ENCODE measurements around the gene TAF4.
"Not testable (repeated sequence)": the region's sequence is repeated elsewhere in the genome, so short reads cannot be mapped to it uniquely, and the experiment has no call there.

Gene TAF4

DNA sequence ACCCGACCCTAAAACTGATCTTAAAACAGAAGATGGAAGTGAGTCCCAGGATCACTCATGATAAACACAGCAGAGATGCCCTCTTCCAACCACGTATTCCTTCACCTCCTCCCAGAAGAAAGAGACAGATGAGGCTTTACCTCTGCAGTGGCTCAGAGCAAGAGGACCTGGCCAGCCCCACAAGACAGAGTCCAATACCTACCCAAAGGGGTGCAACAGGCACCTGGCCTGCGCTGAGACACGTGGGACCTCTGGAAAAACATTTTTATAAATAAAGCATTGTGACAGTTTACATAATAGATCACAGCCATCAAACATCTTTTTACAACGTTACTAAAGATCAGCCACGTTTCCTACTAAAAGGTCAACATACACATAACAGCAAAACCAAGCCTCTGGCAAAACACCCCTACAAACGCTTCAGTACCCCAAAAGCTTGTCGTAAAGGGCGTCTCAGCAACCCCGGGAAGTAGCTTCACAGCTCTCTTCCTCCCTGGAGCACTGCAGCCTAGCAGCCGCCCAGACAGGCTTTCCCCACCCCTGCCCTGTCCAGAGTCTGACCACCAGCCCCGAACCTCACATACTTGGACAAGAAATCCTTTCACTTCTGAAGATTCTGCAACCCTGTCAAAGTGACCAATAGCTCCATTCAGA lies 2.9 kb downstream of the TAF4 start:
- no peak for TF ChIP-seq POLR2A (IDR thresholded peaks at IDR 0.05; ENCODE audit: low read depth, low read length)
- no peak for TF ChIP-seq TAF1 (IDR thresholded peaks at IDR 0.05; ENCODE audit: borderline replicate concordance, low read depth, low read length)
- TF ChIP-seq POLR2AphosphoS5 (IDR thresholded peaks at IDR 0.05; ENCODE audit: low read depth, low read length) = no peak
- DNase-seq (ENCODE audit: insufficient read length) (no peak), FAIRE-seq (no peak)

DNA sequence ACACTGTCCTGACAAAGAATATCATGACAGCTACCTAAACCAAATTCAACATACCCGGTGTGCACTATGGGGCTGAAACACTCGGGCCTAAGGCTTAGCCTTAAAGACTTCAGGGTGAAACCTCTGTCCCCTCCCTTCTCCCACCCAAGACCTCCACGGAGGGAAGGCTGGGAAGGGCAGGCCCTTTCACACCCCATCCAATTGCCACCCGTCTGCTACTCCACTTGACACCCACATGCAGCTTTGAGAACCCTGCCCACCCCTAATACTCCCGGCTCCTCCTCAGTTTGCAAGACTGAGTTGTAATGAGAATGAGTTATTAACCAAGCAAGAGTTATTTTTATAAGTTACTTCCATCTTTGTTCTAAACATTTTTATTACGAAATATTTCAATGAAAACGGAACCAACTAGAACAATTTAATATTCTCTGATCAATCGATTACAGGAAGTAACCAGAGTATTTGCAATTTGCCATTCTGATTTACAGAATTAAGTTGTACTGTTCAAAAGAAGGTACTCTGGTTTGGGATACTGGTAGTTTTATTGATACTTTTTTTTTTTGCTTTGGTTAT lies 3.7 kb downstream of the TAF4 start:
- DNase-seq (ENCODE audit: insufficient read length) = no peak
- no peak for FAIRE-seq
- TF ChIP-seq POLR2A (IDR thresholded peaks at IDR 0.05; ENCODE audit: low read depth, low read length) = no peak
- TF ChIP-seq TAF1 (IDR thresholded peaks at IDR 0.05; ENCODE audit: borderline replicate concordance, low read depth, low read length) = no peak
- TF ChIP-seq POLR2AphosphoS5 (IDR thresholded peaks at IDR 0.05; ENCODE audit: low read depth, low read length) = no peak

DNA sequence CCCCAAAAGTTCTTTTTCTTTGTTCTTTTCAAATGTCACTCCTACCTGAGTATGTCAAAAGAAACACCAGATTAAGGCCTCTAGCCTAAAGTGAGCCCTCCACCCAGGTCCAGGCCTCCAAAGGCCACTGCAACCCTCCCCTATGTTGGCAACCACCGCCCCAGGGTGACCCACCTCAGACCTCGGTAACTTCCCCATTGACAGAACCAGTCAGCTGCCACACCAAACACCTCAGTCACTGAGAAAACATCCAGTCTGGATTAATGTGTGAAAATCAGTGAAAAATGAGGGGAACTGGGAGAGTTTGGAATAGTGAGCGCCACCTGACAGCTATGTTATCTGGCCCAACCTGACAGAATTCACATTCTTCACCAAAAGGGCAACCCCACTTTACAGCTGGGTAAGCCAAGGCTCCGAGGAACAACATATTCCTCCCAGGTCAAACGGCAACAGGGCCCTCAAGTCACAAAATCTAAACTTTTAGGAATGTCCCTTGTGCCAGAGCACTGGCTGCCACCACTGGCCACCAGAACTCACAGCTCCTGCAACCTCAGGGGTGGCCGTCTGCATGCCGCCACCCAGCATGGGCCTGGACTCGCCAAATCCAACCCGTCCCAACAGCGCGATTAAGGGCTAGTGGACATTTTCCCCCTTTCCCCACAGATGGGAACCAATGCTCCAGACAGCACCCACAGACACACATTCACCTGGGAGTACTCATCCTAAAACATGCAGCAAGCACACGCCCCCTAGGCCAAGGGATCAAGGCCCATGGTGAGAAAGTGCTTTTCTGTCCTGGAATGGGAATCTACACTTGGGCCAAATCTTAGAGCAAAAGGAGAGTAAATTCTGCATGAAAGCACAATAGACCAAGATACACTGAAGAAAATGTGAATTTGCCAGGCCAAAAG lies 4.8 kb downstream of the TAF4 start:
- DNase-seq (ENCODE audit: insufficient read length) (no peak), FAIRE-seq (no peak)
- TF ChIP-seq TAF1 (IDR thresholded peaks at IDR 0.05; ENCODE audit: borderline replicate concordance, low read depth, low read length) (no peak), POLR2AphosphoS5 (IDR thresholded peaks at IDR 0.05; ENCODE audit: low read depth, low read length) (no peak), POLR2A (IDR thresholded peaks at IDR 0.05; ENCODE audit: low read depth, low read length) (no peak)

DNA sequence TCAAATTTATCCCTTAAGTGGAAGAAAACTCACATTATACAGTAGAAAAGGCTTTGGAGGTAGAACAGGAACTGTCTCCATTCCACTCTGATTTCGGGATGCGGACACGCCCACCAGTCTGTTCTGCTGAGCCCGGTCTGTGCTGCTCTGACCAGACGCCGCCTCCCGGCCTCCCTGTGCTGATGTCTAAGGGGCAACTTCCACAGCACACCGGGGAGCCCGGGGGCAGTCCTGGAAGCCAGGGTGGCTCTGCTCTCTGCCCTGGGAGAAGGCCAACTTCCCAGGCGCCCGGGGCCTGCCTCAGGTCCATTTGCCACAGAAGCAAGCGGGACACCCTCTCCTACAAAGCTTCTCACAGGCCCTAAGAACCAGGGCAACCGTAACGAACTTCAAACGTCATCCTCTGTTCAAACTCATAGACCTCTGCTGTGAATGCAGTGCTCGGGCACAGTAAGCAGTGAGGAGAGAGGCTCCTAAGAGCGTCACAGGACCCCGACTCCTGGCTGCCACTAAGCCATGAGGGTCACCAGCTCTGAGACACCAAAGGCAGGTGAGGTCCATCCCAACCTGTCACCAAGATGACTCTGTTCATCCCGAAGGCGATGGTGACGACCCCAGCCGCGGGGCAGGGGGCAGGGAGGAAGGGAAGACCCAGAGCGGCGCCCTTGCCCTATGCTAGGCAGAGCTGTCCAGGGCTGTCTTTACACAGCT lies 5.6 kb downstream of the TAF4 start:
- DNase-seq (ENCODE audit: insufficient read length) (no peak), FAIRE-seq (no peak)
- no peak for TF ChIP-seq TAF1 (IDR thresholded peaks at IDR 0.05; ENCODE audit: borderline replicate concordance, low read depth, low read length)
- no peak for TF ChIP-seq POLR2AphosphoS5 (IDR thresholded peaks at IDR 0.05; ENCODE audit: low read depth, low read length)
- no peak for TF ChIP-seq POLR2A (IDR thresholded peaks at IDR 0.05; ENCODE audit: low read depth, low read length)

DNA sequence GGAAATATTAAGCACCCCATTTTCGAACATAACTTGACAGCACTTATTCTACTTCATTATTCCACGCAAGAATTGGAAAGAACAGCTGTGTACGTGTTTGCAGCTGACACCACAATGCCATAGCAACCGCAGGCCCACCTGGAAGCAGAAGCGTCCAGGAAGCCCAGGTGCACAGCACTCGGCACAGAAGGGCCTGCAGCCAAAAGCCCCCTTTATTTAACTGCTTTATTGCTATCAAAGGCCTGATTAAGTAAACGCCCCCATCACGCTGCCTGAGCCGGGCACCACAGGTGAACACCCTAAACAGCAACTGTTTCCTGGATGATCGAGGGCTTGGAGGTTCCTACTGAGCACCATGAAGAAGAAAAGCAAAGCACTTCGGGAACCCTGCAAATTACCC lies 6.3 kb downstream of the TAF4 start:
- DNase-seq (ENCODE audit: insufficient read length) (no peak), FAIRE-seq (no peak)
- TF ChIP-seq POLR2AphosphoS5 (IDR thresholded peaks at IDR 0.05; ENCODE audit: low read depth, low read length) (no peak), POLR2A (IDR thresholded peaks at IDR 0.05; ENCODE audit: low read depth, low read length) (no peak), TAF1 (IDR thresholded peaks at IDR 0.05; ENCODE audit: borderline replicate concordance, low read depth, low read length) (no peak)

DNA sequence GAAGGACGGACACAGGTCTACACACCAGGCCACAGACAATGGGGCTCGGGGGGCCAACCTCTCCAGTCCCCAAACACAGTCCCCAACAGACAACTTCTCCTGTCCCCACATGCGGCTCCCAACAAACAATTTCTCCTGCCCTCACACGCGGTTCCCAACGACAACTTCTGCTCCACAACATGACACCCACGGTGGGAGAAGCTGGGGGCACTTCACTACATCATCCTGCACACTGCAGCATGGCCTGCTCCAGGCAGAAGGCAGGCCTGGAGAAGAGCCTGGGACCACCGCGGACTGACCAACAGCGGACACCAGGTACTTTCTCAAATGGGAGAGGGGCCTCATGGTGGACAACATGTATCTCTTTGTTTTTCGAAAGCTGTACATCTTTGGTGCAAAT lies 6.7 kb downstream of the TAF4 start:
- DNase-seq (ENCODE audit: insufficient read length) = no peak
- TF ChIP-seq POLR2A (IDR thresholded peaks at IDR 0.05; ENCODE audit: low read depth, low read length) = no peak
- no peak for TF ChIP-seq POLR2AphosphoS5 (IDR thresholded peaks at IDR 0.05; ENCODE audit: low read depth, low read length)
- TF ChIP-seq TAF1 (IDR thresholded peaks at IDR 0.05; ENCODE audit: borderline replicate concordance, low read depth, low read length) = no peak
- FAIRE-seq = no peak

DNA sequence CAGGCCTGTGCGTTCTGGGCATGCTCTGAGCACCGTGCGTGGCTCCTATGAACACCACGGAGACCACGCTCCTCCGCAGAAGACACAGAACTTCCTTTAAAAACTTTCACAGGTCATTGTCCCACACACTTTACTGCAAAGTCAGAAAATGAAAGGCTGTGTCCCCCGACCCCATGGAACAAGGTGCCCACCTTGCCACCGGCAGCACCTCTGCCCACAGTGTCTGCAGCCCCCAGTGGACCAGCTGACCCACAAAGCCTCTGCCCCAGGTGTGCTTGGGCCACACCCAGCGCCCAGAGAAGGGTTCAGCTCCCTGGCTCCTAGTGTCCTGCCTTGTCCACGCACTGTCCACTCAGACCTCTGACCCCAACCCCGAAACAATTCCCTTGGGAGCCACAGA lies 8.7 kb downstream of the TAF4 start:
- TF ChIP-seq POLR2A (IDR thresholded peaks at IDR 0.05; ENCODE audit: low read depth, low read length) (no peak), TAF1 (IDR thresholded peaks at IDR 0.05; ENCODE audit: borderline replicate concordance, low read depth, low read length) (no peak), POLR2AphosphoS5 (IDR thresholded peaks at IDR 0.05; ENCODE audit: low read depth, low read length) (no peak)
- DNase-seq (ENCODE audit: insufficient read length) = no peak
- FAIRE-seq = no peak

DNA sequence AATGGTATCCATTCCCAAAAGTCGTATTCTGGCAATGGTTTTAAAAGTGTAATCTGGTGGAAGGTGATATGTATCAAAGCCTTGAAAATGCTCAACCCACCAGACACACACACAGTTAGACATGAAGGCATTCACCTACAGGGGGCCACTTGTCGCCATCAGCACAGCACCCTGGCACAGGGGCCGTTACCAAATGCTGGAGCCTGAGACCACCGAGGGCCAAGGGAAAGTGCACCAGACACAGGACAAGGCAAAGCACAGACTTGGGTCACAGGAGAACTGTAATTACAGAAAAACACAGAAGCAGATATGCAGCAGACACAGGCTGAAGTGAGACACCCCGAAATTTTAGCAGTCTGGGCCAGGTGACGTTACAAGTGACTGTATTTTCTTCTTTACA lies 9.3 kb downstream of the TAF4 start:
- no peak for DNase-seq (ENCODE audit: insufficient read length)
- FAIRE-seq = no peak
- TF ChIP-seq TAF1 (IDR thresholded peaks at IDR 0.05; ENCODE audit: borderline replicate concordance, low read depth, low read length) (no peak), POLR2AphosphoS5 (IDR thresholded peaks at IDR 0.05; ENCODE audit: low read depth, low read length) (no peak), POLR2A (IDR thresholded peaks at IDR 0.05; ENCODE audit: low read depth, low read length) (no peak)

DNA sequence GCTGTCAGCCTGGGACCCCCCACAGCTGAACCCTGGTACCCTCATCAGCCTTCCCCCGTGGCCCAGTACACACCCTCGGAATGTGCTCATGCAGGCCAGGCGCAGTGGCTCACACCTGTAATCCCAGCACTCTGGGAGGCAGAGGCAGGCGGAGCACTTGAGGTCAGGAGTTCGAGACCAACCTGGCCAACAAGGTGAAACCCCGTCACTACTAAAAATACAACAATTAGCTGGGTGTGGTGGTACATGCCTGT lies 9.9 kb downstream of the TAF4 start:
- FAIRE-seq = not testable (repeated sequence)

DNA sequence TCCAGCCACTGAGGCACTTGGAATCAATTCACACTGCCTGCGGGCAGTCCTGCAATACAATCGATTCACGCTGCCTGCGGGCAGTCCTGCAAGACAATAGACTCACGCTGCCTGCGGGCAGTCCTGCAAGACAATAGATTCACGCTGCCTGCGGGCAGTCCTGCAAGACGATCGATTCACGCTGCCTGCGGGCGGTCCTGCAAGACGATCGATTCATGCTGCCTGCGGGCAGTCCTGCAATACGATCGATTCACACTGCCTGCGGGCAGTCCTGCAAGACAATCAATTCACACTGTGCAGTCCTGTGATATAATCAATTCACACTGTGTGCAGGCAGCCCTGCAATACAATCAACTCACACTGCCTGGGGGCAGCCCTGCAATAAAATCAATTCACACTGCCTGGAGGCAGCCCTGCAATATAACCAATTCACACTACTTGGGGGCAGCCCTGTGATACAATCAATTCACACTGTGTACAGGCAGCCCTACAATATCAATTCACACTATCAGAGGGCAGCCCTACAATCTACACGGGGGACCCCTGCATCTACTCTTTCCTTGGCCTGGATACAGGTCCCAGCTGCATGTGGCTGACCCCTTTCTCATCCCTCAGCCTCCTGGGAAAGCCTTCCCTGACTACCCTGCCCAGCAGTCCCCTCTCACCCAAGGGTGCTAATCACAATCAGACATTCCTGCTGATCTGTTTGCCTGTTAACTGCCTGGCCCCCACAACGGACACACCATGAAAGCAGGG lies 10.4 kb downstream of the TAF4 start:
- FAIRE-seq = no peak
- no peak for DNase-seq (ENCODE audit: insufficient read length)
- TF ChIP-seq POLR2A (IDR thresholded peaks at IDR 0.05; ENCODE audit: low read depth, low read length) (no peak), TAF1 (IDR thresholded peaks at IDR 0.05; ENCODE audit: borderline replicate concordance, low read depth, low read length) (no peak), POLR2AphosphoS5 (IDR thresholded peaks at IDR 0.05; ENCODE audit: low read depth, low read length) (no peak)

More for the DNA sequence above, 9.9 kb downstream of the TAF4 start:
- not testable (repeated sequence) for DNase-seq (ENCODE audit: insufficient read length)

DNA sequence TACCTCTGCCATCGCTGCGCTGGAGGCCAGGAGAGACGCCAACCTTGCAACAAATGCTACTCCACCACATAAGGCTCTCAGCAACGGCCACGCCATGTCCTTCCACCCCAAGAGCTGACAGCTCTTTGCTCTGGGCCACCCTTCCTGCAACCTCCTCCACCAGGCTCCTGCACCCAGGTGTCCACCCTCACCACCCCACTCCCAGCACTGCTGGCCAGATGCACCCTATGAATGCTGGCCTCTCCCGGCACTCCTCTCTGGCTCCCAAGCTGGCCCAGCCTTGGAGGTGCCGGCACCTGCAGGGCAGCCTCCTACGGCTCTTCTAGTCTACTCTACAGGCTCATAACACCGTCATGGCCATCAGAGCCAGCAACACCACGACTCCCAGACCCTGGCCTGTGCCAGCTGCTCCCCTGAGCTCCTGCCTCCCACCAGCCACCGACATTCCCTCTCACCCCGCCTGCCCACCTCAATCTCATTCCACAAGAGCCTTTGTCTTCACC lies 11.2 kb downstream of the TAF4 start:
- FAIRE-seq = no peak
- DNase-seq (ENCODE audit: insufficient read length) = no peak
- no peak for TF ChIP-seq POLR2A (IDR thresholded peaks at IDR 0.05; ENCODE audit: low read depth, low read length)
- no peak for TF ChIP-seq POLR2AphosphoS5 (IDR thresholded peaks at IDR 0.05; ENCODE audit: low read depth, low read length)
- TF ChIP-seq TAF1 (IDR thresholded peaks at IDR 0.05; ENCODE audit: borderline replicate concordance, low read depth, low read length) = no peak

Measured in GM12892 (cell line).